GM08714 (cell line): ENCODE measurements around the gene XYLT1.

Experiments used
- H3K4me3 ChIP-seq: fragments of 200-500 bp; sonication (Bioruptor generic); 2 replicates; pipeline ENCODE4 v1.5.1; 2014; ENCODE audit warnings: mild to moderate bottlenecking, low read length, inconsistent platforms
- ZNF274 ChIP-seq: IDR thresholded peaks from 2 replicates; pipeline ENCODE4 v1.6.1; 2012; ENCODE audit warnings: mild to moderate bottlenecking, low read depth, low read length

Gene XYLT1

GRCh38 chr16:17289674-17290635, 180.8 kb downstream of the XYLT1 start:
- TF ChIP-seq ZNF274, result no peak
- H3K4me3 ChIP-seq, result no peak overlapping the region

DNA sequence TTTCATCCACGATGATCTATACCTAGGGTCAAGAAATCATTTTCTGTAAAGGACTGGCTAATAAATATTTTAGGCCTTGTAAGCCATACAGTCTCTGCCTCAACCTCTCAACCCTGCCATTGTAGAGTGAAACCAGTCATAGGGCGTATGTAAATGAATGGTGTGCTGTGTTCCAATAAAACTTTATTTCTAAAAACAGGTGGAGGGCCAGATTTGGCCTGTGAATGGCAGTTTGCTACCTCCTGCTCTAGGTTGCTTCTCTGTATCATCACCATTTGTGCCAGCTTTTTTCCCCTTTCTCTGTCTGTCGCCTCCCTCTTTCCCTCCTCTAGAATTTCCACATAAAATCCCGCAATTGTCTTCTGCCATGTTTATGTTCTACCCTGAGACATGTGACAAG, 181.7 kb downstream of the XYLT1 start:
- TF ChIP-seq ZNF274, result no peak

DNA sequence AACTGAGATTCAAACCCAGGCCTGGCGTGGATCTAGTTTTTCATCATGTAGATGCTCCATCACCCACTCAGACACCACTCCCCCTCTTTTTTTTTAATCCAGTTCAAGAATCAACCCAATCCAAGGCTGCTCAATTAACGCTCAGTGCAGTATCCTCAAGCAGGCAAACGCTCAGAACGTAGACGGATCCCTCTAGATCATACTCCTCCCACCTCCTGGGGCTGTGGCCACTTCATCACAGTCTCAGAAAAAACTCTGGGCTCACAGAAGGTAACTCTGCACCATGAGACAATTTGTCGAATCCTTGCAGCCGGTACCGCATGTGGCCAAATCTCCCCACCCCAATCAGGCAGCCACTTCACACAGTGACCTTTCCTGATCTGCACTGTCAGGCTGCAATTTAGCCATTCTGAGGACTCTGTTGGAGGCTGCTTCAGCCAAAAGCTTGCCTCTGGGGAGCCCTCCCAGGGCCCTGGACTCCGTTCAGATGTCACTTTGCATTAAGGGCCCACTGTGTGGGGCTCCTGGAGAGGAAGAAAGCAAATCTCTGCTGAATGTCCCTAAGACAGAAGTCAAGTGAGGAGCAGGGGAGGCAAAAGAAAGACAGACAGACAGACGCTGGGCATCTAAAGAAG, 183.5 kb downstream of the XYLT1 start:
- H3K4me3 ChIP-seq, result no peak overlapping the region
- TF ChIP-seq ZNF274, result no peak

More for the DNA sequence above, 181.7 kb downstream of the XYLT1 start:
- H3K4me3 ChIP-seq, result no peak overlapping the region

DNA sequence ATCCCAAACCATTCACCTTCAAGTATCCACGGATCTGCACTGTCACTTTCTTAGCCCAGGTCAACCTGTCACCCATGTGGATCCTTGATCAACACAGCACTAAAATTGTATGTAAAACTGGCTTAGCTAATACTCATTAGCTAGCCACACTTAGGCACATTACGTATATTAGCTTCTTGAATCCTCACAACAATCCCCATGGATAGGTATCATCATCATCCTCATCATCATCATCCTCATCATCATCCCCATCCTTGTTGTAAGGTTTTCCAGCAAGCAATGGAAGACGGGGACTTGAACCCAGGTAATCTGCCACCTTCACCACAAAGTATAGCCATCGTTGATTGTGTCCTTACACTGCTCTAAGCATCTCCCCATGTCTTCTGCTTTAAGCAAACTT, 184.3 kb downstream of the XYLT1 start:
- TF ChIP-seq ZNF274, result no peak
- no peak overlapping the region for H3K4me3 ChIP-seq

DNA sequence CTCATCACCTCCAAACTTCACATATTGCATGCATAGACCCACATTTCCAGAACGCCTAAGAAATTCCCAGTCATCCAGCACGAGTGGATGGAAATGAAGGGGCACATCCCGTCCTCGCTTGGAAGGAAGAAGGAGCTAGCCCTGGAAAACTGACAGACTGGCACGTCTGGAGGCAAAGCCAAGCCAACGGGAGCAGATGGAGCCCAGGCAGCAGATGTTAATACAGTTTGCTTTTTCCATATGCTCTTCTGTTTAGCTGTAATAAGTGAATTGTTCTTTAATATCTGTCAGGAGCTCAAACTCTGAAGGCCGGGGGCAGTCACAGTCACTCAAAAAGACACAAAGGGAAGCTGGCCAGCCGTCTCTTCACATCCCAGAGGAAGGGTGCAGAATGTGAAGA, 187.7 kb downstream of the XYLT1 start:
- no peak for TF ChIP-seq ZNF274
- H3K4me3 ChIP-seq, result no peak overlapping the region

GRCh38 chr16:17282247-17282646, 188.5 kb downstream of the XYLT1 start:
- no peak overlapping the region for H3K4me3 ChIP-seq
- no peak for TF ChIP-seq ZNF274

DNA sequence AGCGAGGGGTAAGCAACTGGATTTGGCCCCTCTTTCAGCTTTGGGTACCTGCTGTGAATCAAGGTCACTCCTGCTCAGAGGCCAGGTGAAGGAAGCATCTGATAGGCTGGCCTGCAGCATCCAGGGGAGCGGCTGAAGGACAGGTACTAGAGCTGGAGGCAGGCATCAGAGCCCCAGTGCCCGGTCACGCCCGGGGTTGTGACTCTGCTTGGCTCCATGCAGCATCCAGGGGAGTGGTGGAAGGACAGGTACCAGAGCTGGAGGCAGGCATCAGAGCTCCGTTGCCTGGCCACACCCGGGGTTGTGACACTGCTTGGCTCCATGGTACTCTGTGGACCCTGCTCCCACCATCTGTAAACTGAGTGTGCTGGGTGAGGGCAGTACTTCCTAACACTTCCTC, 189.7 kb downstream of the XYLT1 start:
- no peak for TF ChIP-seq ZNF274

GRCh38 chr16:17278988-17279387, 191.8 kb downstream of the XYLT1 start:
- H3K4me3 ChIP-seq, result no peak overlapping the region
- no peak for TF ChIP-seq ZNF274

More for the DNA sequence above, 189.7 kb downstream of the XYLT1 start:
- no peak overlapping the region for H3K4me3 ChIP-seq

GRCh38 chr16:17277981-17278381, 192.8 kb downstream of the XYLT1 start:
- no peak overlapping the region for H3K4me3 ChIP-seq
- TF ChIP-seq ZNF274, result no peak

DNA sequence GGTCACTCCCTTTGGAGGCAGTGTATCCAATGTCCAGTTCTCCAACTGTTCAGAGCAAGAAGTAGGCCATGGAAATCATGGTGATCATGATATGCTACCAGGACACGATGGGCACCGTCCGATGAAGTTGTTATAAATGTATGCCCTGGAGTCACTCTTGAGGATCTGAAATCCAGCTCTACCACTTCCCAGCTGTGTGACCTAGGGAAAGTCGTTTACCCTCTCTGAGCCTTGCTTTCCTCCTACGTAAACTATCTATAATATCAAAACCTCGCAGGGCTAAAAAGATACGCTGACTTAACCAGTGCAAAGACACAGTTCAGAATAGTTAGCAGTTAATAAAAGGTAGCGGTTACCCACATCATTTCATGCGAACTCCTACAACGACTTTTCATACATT, 194.2 kb downstream of the XYLT1 start:
- no peak for TF ChIP-seq ZNF274
- no peak overlapping the region for H3K4me3 ChIP-seq

GRCh38 chr16:17276010-17276530, 194.7 kb downstream of the XYLT1 start:
- no peak for TF ChIP-seq ZNF274
- no peak overlapping the region for H3K4me3 ChIP-seq

DNA sequence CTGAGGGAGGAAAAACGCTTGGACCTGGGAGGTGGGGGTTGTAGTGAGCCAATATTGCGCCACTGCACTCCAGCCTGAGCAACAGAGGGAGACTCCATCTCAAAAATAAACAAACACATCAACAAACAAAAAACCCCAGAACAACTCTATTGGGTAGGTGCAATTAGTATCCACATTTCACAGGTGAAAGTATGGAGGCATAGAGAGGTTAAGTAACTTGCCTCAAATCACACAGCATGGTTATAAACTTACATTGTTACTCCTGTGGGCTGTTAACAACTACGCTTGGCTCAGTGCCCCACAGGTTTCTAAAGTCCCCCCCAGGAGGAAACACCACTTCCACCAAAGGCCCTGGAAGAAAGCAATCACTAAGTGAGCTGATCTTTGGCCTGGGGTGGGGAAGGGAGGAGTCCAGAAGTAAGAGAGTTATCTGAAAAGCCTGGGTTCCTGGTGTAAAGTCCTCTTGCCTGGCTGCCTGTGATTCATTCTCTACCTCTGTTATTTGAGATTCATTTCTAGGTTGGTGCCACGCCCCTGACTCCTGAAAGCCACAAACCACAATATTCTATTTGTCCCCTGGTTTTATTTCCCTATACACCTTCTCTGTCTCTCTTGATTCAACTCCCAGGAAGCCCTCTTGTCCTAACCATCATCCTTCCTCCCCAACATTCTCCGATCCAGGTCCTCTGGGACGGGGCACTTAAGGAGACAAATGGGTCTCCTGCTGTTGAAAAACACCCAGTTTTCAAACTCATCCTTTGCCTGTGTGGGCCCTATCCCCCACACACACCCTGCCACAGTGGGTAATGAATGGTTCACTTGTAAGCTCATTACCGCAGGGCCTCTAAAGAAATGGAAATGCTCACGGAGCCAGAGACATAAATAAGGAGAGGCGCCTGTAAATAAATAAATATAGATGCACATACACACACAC, 195.4 kb downstream of the XYLT1 start:
- no peak overlapping the region for H3K4me3 ChIP-seq

DNA sequence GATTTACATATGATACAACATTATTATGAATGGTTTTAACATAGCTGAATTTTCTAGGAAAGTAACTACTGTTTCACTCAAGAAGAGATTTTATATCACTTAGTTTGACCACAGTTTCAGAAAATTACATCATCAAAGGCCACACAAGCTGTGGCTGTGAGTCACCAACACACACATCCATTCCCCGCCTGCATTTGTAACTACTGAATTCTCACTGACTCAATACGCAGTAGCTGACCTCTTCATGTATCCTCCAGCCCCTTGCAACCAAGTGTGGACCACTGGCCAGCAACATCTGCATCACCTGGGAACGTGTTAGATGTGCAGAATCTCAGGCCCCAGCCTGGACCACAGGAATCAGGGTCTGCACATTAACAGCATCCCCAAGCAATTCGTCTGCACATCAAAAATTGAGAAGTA, 197.6 kb downstream of the XYLT1 start:
- TF ChIP-seq ZNF274, result no peak
- no peak overlapping the region for H3K4me3 ChIP-seq

More for the DNA sequence above, 195.4 kb downstream of the XYLT1 start:
- no peak for TF ChIP-seq ZNF274

GRCh38 chr16:17272716-17273115, 198.0 kb downstream of the XYLT1 start:
- H3K4me3 ChIP-seq, result no peak overlapping the region
- TF ChIP-seq ZNF274, result no peak
